H9 (cell line): Measurements from ENCODE around the gene PYGB. TPM values are rescaled to one million over a fixed set of nuclear protein-coding genes. Genes with fewer than 3 reads are reported as not detected.

Source experiments
- DNase-seq: peaks from one replicate; pipeline ENCODE4 v3.0.0-alpha.2; 2017
- H2AFZ ChIP-seq: one replicate; pipeline ENCODE4 v1.6.1; 2013; ENCODE audit warnings: mild to moderate bottlenecking, low read length, control low read depth, moderate library complexity
- H2AK5ac ChIP-seq: 2 replicates; pipeline ENCODE4 v1.6.1; 2013; ENCODE audit warnings: low read length, control low read depth, mixed read lengths; ENCODE audit not compliant: insufficient read length
- H2BK120ac ChIP-seq: one replicate; pipeline ENCODE4 v1.6.1; 2013; ENCODE audit warnings: low read depth, mild to moderate bottlenecking, low read length, control low read depth, inconsistent platforms; ENCODE audit not compliant: poor library complexity, severe bottlenecking
- H2BK12ac ChIP-seq: 2 replicates; pipeline ENCODE4 v1.6.1; 2013; ENCODE audit warnings: low read length, control low read depth, mixed read lengths, low read depth; ENCODE audit not compliant: insufficient read length
- H2BK15ac ChIP-seq: 2 replicates; pipeline ENCODE4 v1.6.1; 2013; ENCODE audit warnings: low read depth, low read length, control low read depth
- H2BK20ac ChIP-seq: one replicate; pipeline ENCODE4 v1.6.1; 2013; ENCODE audit warnings: low read depth, mild to moderate bottlenecking, low read length, control low read depth, inconsistent platforms; ENCODE audit not compliant: poor library complexity, severe bottlenecking
- H2BK5ac ChIP-seq: 2 replicates; pipeline ENCODE4 v1.6.1; 2013; ENCODE audit warnings: low read length, control low read depth, mixed read lengths; ENCODE audit not compliant: insufficient read length
- H3K14ac ChIP-seq: 2 replicates; pipeline ENCODE4 v1.6.1; 2013; ENCODE audit warnings: low read length, control low read depth; ENCODE audit not compliant: insufficient read depth
- H3K18ac ChIP-seq: 2 replicates; pipeline ENCODE4 v1.6.1; 2013; ENCODE audit warnings: low read depth, mild to moderate bottlenecking, mixed read lengths, low read length, control low read depth; ENCODE audit not compliant: insufficient read length
- H3K23ac ChIP-seq: 2 replicates; pipeline ENCODE4 v1.6.1; 2013; ENCODE audit warnings: low read length, control low read depth, mixed read lengths, low read depth; ENCODE audit not compliant: insufficient read length
- H3K23me2 ChIP-seq: 2 replicates; pipeline ENCODE4 v1.6.1; 2013; ENCODE audit warnings: low read depth, mild to moderate bottlenecking, mixed read lengths, low read length, control low read depth; ENCODE audit not compliant: insufficient read length, poor library complexity, severe bottlenecking
- H3K27ac ChIP-seq: 2 replicates; pipeline ENCODE4 v1.5.1; 2013; ENCODE audit warnings: low read length, control low read depth, mixed read lengths, low read depth; ENCODE audit not compliant: insufficient read length
- H3K27me3 ChIP-seq: 2 replicates; pipeline ENCODE4 v1.6.1; 2013; ENCODE audit warnings: low read length, control low read depth, inconsistent platforms; ENCODE audit not compliant: insufficient read depth
- H3K4ac ChIP-seq: 2 replicates; pipeline ENCODE4 v1.6.1; 2013; ENCODE audit warnings: low read depth, mild to moderate bottlenecking, control low read depth, inconsistent platforms, low read length, moderate library complexity
- H3K4me1 ChIP-seq: 2 replicates; pipeline ENCODE4 v1.6.1; 2013; ENCODE audit warnings: low read length, control low read depth, inconsistent platforms; ENCODE audit not compliant: insufficient read depth
- H3K4me2 ChIP-seq: 2 replicates; pipeline ENCODE4 v1.6.1; 2013; ENCODE audit warnings: low read length, control low read depth, mixed read lengths; ENCODE audit not compliant: insufficient read length, insufficient read depth
- H3K56ac ChIP-seq: 2 replicates; pipeline ENCODE4 v1.6.1; 2013; ENCODE audit warnings: low read depth, mild to moderate bottlenecking, mixed read lengths, low read length, control low read depth; ENCODE audit not compliant: insufficient read length
- H3K79me1 ChIP-seq: 2 replicates; pipeline ENCODE4 v1.6.1; 2013; ENCODE audit warnings: low read depth, mild to moderate bottlenecking, moderate library complexity, low read length, control low read depth, inconsistent platforms; ENCODE audit not compliant: insufficient read depth, poor library complexity, severe bottlenecking
- H3K79me2 ChIP-seq: 2 replicates; pipeline ENCODE4 v1.6.1; 2013; ENCODE audit warnings: low read length, control low read depth, inconsistent platforms; ENCODE audit not compliant: insufficient read depth
- H3K9ac ChIP-seq: 2 replicates; pipeline ENCODE4 v1.6.1; 2013; ENCODE audit warnings: low read length, control low read depth, mixed read lengths; ENCODE audit not compliant: insufficient read length; ENCODE audit errors: extremely low read depth
- H3K9me3 ChIP-seq: one replicate; pipeline ENCODE4 v1.6.1; 2013; ENCODE audit warnings: low read depth, low read length, inconsistent platforms; ENCODE audit not compliant: control insufficient read depth
- H3T11ph ChIP-seq: one replicate; pipeline ENCODE4 v1.6.1; 2013; ENCODE audit warnings: mild to moderate bottlenecking, low read length, control low read depth, inconsistent platforms
- H4K20me1 ChIP-seq: one replicate; pipeline ENCODE4 v1.6.1; 2013; ENCODE audit not compliant: control insufficient read depth, insufficient read length, insufficient read depth
- H4K5ac ChIP-seq: 2 replicates; pipeline ENCODE4 v1.6.1; 2013; ENCODE audit warnings: low read depth, mild to moderate bottlenecking, mixed read lengths, low read length, control low read depth; ENCODE audit not compliant: insufficient read length
- H4K8ac ChIP-seq: replicated peaks from 2 replicates; pipeline ENCODE4 v1.6.1; 2013; ENCODE audit warnings: low read length, control low read depth, mixed read lengths, low read depth; ENCODE audit not compliant: insufficient read length
- H4K91ac ChIP-seq: 2 replicates; pipeline ENCODE4 v1.6.1; 2013; ENCODE audit warnings: low read depth, mild to moderate bottlenecking, moderate library complexity, mixed read lengths, low read length, control low read depth; ENCODE audit not compliant: insufficient read length
- H3K27ac Mint-ChIP-seq, 3 experiments: 2 replicates in 2 of 3; 3 replicates in 1 of 3; pipeline ENCODE4 v1.8.0; 2020 to 2021; ENCODE audit warnings: mixed read lengths in 3 of 3, mild to moderate bottlenecking in 1 of 3, moderate library complexity in 1 of 3
- H3K27me3 Mint-ChIP-seq: 2 replicates; pipeline ENCODE4 v1.8.0; 2021; ENCODE audit warnings: low read depth, mild to moderate bottlenecking, moderate library complexity, mixed read lengths
- H3K36me3 Mint-ChIP-seq, 3 experiments: 2 replicates in 2 of 3; 3 replicates in 1 of 3; pipeline ENCODE4 v1.8.0; 2020 to 2021; ENCODE audit warnings: low read depth in 3 of 3, mixed read lengths in 3 of 3; ENCODE audit not compliant: insufficient read depth in 1 of 3
- H3K4me1 Mint-ChIP-seq, 2 experiments: 2 replicates each; pipeline ENCODE4 v1.8.0; 2020; ENCODE audit warnings: mixed read lengths in 2 of 2
- H3K4me3 Mint-ChIP-seq, 2 experiments: 2 replicates in 1 of 2; 3 replicates in 1 of 2; pipeline ENCODE4 v1.8.0; 2020 to 2021; ENCODE audit warnings: mild to moderate bottlenecking in 2 of 2, mixed read lengths in 2 of 2, moderate library complexity in 1 of 2
- H3K9me3 Mint-ChIP-seq, 2 experiments: 2 replicates in 1 of 2; 3 replicates in 1 of 2; pipeline ENCODE4 v1.8.0; 2020; ENCODE audit warnings: mild to moderate bottlenecking in 2 of 2, mixed read lengths in 2 of 2, moderate library complexity in 1 of 2
- WGBS: extraction: QIAGEN DNeasy Blood & Tissue Kit; methylation state at CpG from one replicate; pipeline ENCODE4 v1.1.7; 2013; ENCODE audit warnings: missing lambda C conversion rate, low lambda C conversion rate, mixed read lengths; ENCODE audit not compliant: insufficient read length; ENCODE audit errors: extremely low coverage; 5-methylcytosine and 5-hydroxymethylcytosine counted together
- total RNA-seq: library from RNA; stranded (reverse); gene quantifications from 2 replicates; pipeline ENCODE4 v1.2.1, GENCODE V29; 2021
- TF ChIP-seq, protein P1 (sequence below): fragments of 200-600 bp; sonication (generic); conservative IDR thresholded peaks from 3 replicates; pipeline ENCODE4 v1.8.0; 2021; ENCODE audit warnings: antibody characterized with exemption, mild to moderate bottlenecking

Gene PYGB
- total RNA-seq, 1 experiment from 2014 or later = 46.9 TPM

DNA sequence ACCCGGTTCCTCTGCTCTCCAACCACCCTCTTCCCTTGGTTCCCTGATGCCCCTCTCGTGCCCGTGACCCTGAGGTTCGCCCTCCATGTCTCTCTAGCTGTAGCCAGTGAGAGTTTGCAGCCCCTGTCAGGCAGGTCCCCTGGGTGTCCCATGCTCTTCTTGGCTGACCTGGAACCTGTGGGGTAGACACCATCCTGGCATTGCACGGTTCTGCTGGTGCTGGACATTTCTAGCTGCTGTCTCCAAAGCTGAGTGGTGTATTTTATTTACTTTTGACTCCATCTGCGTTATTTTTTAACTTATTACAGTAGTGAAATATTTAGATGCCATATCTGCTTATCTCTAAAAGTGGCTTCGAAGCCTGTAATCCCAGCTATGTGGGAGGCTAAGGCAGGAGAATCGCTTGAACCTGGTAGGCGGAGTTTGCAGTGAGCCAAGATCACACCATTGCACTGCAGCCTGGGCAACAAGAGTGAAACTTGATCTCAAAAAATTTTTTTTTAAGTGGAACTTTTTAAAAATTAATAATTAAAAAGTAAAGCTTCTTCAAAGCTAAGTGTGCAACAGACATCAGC lies 39.8 kb upstream of the PYGB start:
- Histone ChIP-seq H3K27me3 (no peaks in the 10 kb centered on the region; the same call in 1 of the 2 replicates), H3K18ac (no peak overlapping the region), H2AFZ (no peak overlapping the region), H3K14ac (no peak overlapping the region), H3K27ac (no peak overlapping the region), H4K91ac (no peak overlapping the region), H2BK20ac (no peak overlapping the region), H3K9ac (no peak overlapping the region), H4K8ac (no peak overlapping the region), H3K4me2 (no peak overlapping the region), H3K9me3 (no peaks in the 10 kb centered on the region), H3K56ac (no peak overlapping the region), H3T11ph (no peak overlapping the region), H4K20me1 (no peaks in the 10 kb centered on the region), H2BK120ac (no peak overlapping the region), H3K23me2 (no peaks in the 10 kb centered on the region), H4K5ac (no peak overlapping the region), H3K4ac (no peak overlapping the region), H3K79me2 (no peaks in the 10 kb centered on the region), H3K4me1 (no peaks in the 10 kb centered on the region; the same call in 1 of the 2 replicates), H2BK12ac (no peak overlapping the region), H3K23ac (no peak overlapping the region), H3K79me1 (no peaks in the 10 kb centered on the region), H2BK5ac (no peak overlapping the region), H2AK5ac (no peak overlapping the region), H2BK15ac (no peak overlapping the region)
- no peak overlapping the region for H3K4me3 Mint-ChIP-seq
- H3K4me1 Mint-ChIP-seq = peaks cover 15 to 20% of the 10 kb centered on the region in 2 experiments
- no peak overlapping the region; a peak in 1 of 7 replicates for H3K27ac Mint-ChIP-seq
- no peaks in the 10 kb centered on the region for H3K27me3 Mint-ChIP-seq
- H3K36me3 Mint-ChIP-seq = peaks cover 0 to 19% (median 14%) of the 10 kb centered on the region in 3 experiments; a peak in 5 of 7 replicates
- H3K9me3 Mint-ChIP-seq = no peaks in the 10 kb centered on the region
- no CpG with 5 or more reads among the region's 9 CpGs for WGBS
- TF ChIP-seq, protein P1, sequence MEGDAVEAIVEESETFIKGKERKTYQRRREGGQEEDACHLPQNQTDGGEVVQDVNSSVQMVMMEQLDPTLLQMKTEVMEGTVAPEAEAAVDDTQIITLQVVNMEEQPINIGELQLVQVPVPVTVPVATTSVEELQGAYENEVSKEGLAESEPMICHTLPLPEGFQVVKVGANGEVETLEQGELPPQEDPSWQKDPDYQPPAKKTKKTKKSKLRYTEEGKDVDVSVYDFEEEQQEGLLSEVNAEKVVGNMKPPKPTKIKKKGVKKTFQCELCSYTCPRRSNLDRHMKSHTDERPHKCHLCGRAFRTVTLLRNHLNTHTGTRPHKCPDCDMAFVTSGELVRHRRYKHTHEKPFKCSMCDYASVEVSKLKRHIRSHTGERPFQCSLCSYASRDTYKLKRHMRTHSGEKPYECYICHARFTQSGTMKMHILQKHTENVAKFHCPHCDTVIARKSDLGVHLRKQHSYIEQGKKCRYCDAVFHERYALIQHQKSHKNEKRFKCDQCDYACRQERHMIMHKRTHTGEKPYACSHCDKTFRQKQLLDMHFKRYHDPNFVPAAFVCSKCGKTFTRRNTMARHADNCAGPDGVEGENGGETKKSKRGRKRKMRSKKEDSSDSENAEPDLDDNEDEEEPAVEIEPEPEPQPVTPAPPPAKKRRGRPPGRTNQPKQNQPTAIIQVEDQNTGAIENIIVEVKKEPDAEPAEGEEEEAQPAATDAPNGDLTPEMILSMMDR = no peak
- DNase-seq = no peak
